Muscle of arm (tissue), 12 donors: Measurements from ENCODE around the gene NFE2L2. TPM values are rescaled to one million over a fixed set of nuclear protein-coding genes. Genes with fewer than 3 reads are reported as not detected.
"Not testable (repeated sequence)": the region's sequence is repeated elsewhere in the genome, so short reads cannot be mapped to it uniquely, and the experiment has no call there.

Experiments used
- DNase-seq: peaks from one replicate; pipeline ENCODE4 v3.0.0-alpha.2; 2013
- polyA plus RNA-seq, 12 donors: library from polyadenylated mRNA; unstranded; fragments of 120-200 nt; gene quantifications; one replicate each; pipeline ENCODE4 v1.2.1, GENCODE V29; 2013; ENCODE audit not compliant: insufficient read length in 12 of 12

NFE2L2 gene
- polyA plus RNA-seq, 12 donors: 50.9 to 97.5 (median 68.7) TPM; not detected in 1

GRCh38 chr2:177207101-177207500 lies 57.4 kb downstream of the NFE2L2 start:
- DNase-seq: no peak

GRCh38 chr2:177204417-177204816 lies 60.1 kb downstream of the NFE2L2 start:
- DNase-seq: no peak

- no peak for DNase-seq
Observed at GRCh38 chr2:177201919-177202346, 62.6 kb downstream of the NFE2L2 start.

- not testable (repeated sequence) for DNase-seq
Observed at GRCh38 chr2:177200419-177200818, 64.1 kb downstream of the NFE2L2 start.

- no peak for DNase-seq
Observed at GRCh38 chr2:177195194-177195593, 69.3 kb downstream of the NFE2L2 start.

GRCh38 chr2:177193240-177193639 lies 71.3 kb downstream of the NFE2L2 start:
- no peak for DNase-seq

- no peak for DNase-seq
Observed at GRCh38 chr2:177192788-177193187, 71.7 kb downstream of the NFE2L2 start.

- DNase-seq: no peak
Observed at GRCh38 chr2:177190941-177191340, 73.6 kb downstream of the NFE2L2 start.

- DNase-seq: no peak
Observed at GRCh38 chr2:177188482-177189469, 75.8 kb downstream of the NFE2L2 start.

GRCh38 chr2:177187631-177188312 lies 76.8 kb downstream of the NFE2L2 start:
- no peak for DNase-seq

- not testable (repeated sequence) for DNase-seq
Observed at GRCh38 chr2:177186038-177186437, 78.5 kb downstream of the NFE2L2 start.

- no peak for DNase-seq
Observed at GRCh38 chr2:177184606-177185005, 79.9 kb downstream of the NFE2L2 start.

GRCh38 chr2:177183860-177184259 lies 80.7 kb downstream of the NFE2L2 start:
- no peak for DNase-seq

Other genes starting within 250 kb of the NFE2L2 start
- 100 to 1,000 TPM; 122 to 417 (median 353) TPM for gene HNRNPA3, start 51.9 kb downstream of the NFE2L2 start, polyA plus RNA-seq
- gene AGPS, start 128.0 kb upstream of the NFE2L2 start, polyA plus RNA-seq: 10 to 100 TPM in 11 of 12 donors, not detected in 1; 15.8 to 34.3 (median 29.1) TPM